KOPT-K1 (cell line): ENCODE results near the gene USP10.
"Not testable (repeated sequence)": the region's sequence is repeated elsewhere in the genome, so short reads cannot be mapped to it uniquely, and the experiment has no call there.

Source experiments
- H3K27ac ChIP-seq: fragments of 200-600 bp; sonication (generic); 2 replicates; pipeline ENCODE4 v1.5.1; 2016; ENCODE audit warnings: antibody characterized with exemption, mild to moderate bottlenecking, low read depth, low read length; ENCODE audit not compliant: poor library complexity, severe bottlenecking
- H3K36me3 ChIP-seq: fragments of 200-600 bp; sonication (generic); 2 replicates; pipeline ENCODE4 v1.5.1; 2017; ENCODE audit warnings: antibody characterized with exemption, mild to moderate bottlenecking, low read length, moderate library complexity; ENCODE audit not compliant: insufficient read depth
- H3K9me3 ChIP-seq: fragments of 200-600 bp; sonication (generic); 2 replicates; pipeline ENCODE4 v1.5.1; 2017; ENCODE audit warnings: antibody characterized with exemption, low read length, mild to moderate bottlenecking; ENCODE audit not compliant: insufficient read depth, poor library complexity, severe bottlenecking

Gene USP10

DNA sequence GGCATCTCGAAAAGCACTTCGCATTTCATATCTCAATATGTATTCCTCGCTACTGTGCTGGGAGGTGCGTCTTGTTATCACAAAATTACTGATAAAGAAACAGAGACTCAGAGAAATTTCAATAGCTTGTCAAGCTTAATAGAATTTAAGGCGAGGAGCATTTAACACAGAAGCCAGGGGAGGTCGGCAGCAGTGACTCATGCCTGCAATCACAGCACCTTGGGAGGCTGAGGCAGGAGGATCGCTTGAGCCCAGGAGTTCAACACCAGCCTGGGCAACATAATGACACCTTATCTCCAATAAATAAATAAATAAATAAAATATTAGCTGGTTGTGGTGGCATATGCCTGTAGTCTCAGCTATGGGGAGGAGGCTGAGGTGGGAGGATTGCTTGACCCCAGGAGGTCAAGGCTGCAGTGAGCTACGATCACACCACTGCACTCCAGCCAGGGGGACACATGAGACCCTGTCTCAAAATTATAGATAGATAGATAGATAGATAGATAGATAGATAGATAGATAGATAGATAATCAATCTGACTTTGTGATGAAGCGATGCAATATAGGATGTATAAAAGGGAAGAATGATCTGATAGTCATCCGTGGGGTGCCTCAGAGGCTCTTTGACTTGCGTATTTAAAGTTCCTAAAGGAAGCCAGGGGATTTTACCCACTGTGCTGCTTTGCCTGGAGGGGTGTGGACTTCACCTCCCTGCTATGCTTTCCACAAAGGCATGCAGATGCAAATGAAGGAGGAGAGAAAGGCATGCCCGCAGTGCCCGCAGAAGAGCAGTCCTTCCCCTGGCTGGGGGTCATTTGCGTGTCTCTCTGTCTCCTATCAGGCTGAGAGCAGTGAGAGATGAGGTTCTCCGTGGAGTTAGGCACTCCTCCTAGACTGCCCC, 15.9 kb upstream of the USP10 start:
- Histone ChIP-seq H3K36me3 (no peaks in the 10 kb centered on the region), H3K9me3 (peaks cover 4% of the 10 kb centered on the region), H3K27ac (no peak overlapping the region)

GRCh38 chr16:84684592-84684965, 15.2 kb upstream of the USP10 start:
- H3K9me3 ChIP-seq = peaks cover 4% of the 10 kb centered on the region
- no peak overlapping the region for H3K27ac ChIP-seq

GRCh38 chr16:84685210-84685609, 14.6 kb upstream of the USP10 start:
- H3K27ac ChIP-seq = no peak overlapping the region
- no peaks in the 10 kb centered on the region for H3K36me3 ChIP-seq
- peaks cover 4% of the 10 kb centered on the region for H3K9me3 ChIP-seq

More at GRCh38 chr16:84684592-84684965, 15.2 kb upstream of the USP10 start:
- no peaks in the 10 kb centered on the region for H3K36me3 ChIP-seq

- no peaks in the 10 kb centered on the region for H3K36me3 ChIP-seq
- H3K9me3 ChIP-seq = peaks cover 4% of the 10 kb centered on the region
- H3K27ac ChIP-seq = no peak overlapping the region
These were observed 13.0 kb upstream of the USP10 start for GRCh38 chr16:84686707-84687298.

GRCh38 chr16:84687715-84688114, 12.1 kb upstream of the USP10 start:
- Histone ChIP-seq H3K9me3 (peaks cover 4% of the 10 kb centered on the region), H3K27ac (no peak overlapping the region), H3K36me3 (no peaks in the 10 kb centered on the region)

- not testable (repeated sequence) for H3K9me3 ChIP-seq, H3K36me3 ChIP-seq, H3K27ac ChIP-seq
These were observed 11.6 kb upstream of the USP10 start for GRCh38 chr16:84688163-84688562.

DNA sequence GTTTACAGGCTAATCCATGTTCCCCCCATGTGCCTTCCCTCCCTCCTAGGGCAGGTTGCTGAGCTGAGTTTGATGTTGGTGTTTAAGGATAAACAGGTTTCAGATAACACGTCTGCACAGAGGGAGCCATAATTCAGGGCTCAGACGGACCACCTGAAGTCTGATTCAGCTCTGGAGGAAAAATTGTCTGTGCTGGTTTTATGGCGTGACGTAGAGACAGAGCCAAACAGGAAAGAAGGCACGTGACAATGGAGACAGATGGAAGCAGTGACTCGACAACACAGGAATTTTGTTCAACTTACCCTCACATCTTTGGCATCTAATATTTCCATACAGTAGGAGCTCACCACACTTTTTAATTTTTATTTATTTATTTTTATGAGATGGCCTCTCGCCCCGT, 10.7 kb upstream of the USP10 start:
- peaks cover 4% of the 10 kb centered on the region for H3K9me3 ChIP-seq
- H3K27ac ChIP-seq = no peak overlapping the region
- no peaks in the 10 kb centered on the region for H3K36me3 ChIP-seq

DNA sequence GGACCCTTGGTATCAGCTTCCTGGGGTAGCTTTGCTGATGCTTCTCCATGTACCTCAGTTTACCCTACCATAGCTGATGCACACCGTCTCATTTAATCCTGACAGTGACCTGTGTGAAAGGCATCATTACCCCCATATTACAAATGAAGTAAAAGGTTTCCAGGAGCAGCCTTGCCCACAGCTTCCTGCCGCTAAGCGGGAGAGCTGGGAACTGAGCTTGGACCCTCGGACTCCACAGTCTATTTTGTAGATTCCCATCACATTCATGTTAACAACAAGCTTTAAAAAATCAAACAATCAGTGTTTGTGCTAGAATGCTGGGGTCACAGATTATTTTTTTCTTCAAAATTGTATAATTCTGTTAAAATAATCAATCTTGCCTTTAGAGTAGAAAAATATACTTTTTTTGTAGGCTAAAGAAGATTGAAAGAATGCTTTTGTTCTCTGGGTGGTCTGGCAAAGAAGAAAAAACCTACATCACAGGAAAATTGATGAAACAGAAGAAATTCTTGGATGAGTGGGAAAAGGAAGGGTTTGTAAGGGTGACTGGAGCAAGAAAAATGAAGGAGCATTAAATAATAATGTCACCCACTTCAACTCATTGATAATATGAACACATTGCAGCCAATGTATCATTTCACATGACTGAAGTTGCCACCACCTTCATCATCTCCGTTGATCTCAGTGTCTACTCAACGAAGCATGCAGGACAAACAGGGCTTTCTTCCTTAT, 9.5 kb upstream of the USP10 start:
- peaks cover 4% of the 10 kb centered on the region for H3K9me3 ChIP-seq
- H3K27ac ChIP-seq = no peak overlapping the region
- H3K36me3 ChIP-seq = no peaks in the 10 kb centered on the region

- Histone ChIP-seq H3K36me3 (no peaks in the 10 kb centered on the region), H3K27ac (no peak overlapping the region), H3K9me3 (peaks cover 4% of the 10 kb centered on the region)
These were observed 7.2 kb upstream of the USP10 start for GRCh38 chr16:84692451-84693214.

DNA sequence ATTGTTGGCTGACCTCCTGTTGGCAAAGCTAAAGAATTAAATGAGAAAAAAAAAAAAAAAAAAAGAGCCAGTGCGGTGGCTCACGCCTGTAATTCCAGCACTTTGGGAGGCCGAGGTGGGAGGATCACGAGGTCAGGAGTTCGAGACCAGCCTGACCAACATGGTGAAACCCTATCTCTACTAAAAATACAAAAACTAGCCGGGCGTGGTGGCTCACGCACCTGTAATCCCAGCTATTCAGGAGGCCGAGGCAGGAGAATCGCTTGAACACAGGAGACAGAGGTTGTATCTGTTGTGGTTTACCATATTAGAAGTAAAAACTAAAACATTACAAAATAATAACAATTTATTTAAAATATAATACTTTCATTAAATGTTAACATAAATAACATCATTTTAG, 5.9 kb upstream of the USP10 start:
- H3K27ac ChIP-seq, H3K36me3 ChIP-seq, H3K9me3 ChIP-seq: not testable (repeated sequence)

DNA sequence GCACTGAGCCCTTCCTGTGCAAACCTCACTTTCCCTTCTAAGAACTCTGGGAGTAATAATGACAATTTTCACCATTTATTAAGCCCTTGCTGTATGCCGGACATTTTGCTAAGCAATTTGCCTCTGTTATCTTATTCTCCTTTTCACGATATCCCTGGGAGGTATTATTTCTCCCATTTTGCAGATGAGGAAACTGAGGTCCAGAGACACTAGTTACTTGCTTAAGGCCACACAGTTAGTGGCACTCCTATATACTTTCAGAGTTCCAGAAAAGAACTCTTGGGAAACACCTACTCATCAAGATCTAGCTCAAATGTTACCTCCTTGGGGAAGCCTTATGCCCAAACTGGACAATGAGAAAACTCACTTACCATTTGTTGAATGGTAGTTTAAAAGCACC, 4.8 kb upstream of the USP10 start:
- Histone ChIP-seq H3K9me3 (no peaks in the 10 kb centered on the region), H3K36me3 (no peaks in the 10 kb centered on the region), H3K27ac (no peak overlapping the region)

DNA sequence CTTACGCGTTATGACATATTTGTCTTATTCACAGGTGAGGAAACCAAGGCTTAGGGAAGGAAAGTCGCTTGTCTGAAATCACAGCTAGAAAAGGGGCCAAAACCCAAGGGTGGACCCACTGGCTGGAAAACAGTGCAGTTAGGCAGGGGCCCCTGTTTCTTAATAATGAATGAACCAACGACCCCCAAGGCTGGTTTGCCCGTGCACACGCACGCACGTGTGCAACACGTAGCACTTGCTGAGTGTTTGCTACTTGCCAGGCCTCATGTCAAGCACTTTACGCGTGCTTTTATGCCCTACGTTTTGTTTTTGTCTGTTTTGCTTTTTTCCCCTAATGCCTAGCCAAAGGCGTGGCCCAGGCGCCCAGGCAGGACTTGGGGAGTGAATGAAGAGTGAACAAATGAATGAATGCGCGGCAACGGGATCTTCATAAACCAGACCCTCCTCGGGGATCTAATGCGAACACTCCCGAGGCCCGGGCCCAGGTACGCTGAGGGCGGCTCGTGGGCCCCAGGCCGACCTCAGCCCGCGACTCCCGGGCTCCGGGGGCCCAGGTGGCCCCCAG, 571 bp upstream of the USP10 start:
- Histone ChIP-seq H3K9me3 (no peaks in the 10 kb centered on the region), H3K36me3 (no peaks in the 10 kb centered on the region), H3K27ac (peak overlapping the region; percentile 83)

DNA sequence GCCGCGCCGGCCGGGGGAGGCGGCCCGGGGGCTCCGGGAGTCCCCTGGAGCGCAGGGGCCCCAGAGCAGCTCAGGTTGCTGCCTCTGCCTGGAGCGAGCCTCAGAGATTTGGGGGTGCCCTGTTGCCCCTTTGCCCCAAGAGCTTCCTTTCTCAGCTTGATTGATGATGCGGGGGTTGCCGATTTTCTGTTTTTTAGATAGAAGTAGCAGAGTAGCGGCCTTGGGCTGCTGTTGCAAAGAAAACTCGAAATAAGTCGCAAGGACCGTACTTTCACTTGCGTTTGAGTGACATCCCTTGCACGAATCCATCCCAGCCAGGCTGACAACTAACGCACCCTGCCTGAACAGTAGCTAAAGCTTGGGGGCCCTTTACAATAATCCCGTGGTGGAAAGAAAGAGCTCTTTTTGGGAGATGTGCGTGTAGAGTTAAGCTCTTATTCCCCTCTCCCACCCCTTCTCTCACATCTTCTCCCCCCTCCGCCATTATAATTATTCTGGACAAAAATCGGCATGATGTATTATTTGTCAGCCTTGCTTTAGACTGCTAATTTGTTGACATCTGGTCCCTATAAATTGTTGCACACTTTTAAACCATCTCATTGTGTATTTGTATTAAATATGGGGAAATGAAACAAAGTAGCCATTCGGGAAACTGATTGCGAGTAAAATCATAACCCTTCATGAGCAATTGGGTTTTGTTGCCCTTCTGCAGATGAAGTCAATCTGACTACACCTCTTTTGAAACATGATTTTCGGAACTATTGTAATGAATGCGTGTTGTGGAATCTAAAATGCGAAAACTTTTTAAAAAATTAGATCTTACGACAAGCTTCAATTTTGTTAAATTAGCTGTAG, 873 bp downstream of the USP10 start:
- Histone ChIP-seq H3K27ac (peak overlapping the region; percentile 83), H3K36me3 (peaks cover 7% of the 10 kb centered on the region; the same call in 1 of the 2 replicates), H3K9me3 (no peaks in the 10 kb centered on the region)

GRCh38 chr16:84703681-84704080, 3.9 kb downstream of the USP10 start:
- H3K36me3 ChIP-seq = peaks cover 13% of the 10 kb centered on the region; the same call in 1 of the 2 replicates
- no peak overlapping the region for H3K27ac ChIP-seq
- no peaks in the 10 kb centered on the region for H3K9me3 ChIP-seq
